Skin epidermis (tissue), 12 donors: Measurements from ENCODE around the gene PHOX2A.
A peak's percentile ranks its signal among the peaks of the same experiment; 100 is the strongest.

Source experiments
- H3K27ac ChIP-seq, 21 experiments: fragments of 200-600 bp; sonication (generic) in 11 of 21; one replicate each; pipeline ENCODE4 v1.5.0; 2020; ENCODE audit warnings: mild to moderate bottlenecking in 3 of 21, inconsistent platforms in 2 of 21, moderate library complexity in 2 of 21
- H3K4me3 ChIP-seq, 7 experiments: fragments of 200-600 bp; sonication (generic) in 2 of 7; one replicate each; pipeline ENCODE4 v1.5.0; 2020; ENCODE audit warnings: inconsistent platforms in 2 of 7, mild to moderate bottlenecking in 2 of 7, moderate library complexity in 1 of 7

The PHOX2A gene

DNA sequence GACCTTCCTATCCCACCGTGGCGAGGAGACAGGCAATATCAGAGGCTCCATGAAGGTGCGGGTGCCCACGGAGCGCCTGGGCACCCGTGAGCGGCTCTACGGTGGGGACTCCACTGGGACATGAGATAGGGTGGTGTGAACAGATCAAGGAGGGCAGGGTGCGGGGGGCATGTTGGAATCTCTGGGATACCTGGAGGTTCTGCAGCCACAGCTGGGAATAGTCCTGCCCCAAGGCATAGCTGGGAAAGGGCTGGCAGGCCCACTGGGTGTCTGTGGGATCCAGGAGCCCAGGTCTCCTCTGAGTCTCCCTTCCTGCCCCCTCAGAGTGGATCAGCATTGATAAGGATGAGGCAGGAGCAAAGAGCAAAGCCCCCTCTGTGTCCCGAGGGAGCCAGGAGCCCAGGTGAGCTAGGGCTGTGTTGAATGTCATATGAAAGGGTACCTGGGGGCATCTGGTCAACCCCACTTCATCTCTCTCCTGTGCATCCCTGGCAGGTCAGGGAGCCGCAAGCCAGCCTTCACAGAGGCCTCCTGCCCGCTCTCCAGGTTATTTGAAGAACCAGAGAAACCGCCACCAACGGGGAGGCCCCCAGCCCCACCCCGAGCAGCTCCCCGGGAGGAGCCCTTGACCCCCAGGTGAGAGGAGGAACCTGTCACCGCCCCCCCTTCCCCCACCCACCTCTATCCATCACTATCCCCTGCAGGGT, 8.5 kb downstream of the PHOX2A start:
- Histone ChIP-seq H3K27ac (no peak overlapping the region), H3K4me3 (no peak overlapping the region)

DNA sequence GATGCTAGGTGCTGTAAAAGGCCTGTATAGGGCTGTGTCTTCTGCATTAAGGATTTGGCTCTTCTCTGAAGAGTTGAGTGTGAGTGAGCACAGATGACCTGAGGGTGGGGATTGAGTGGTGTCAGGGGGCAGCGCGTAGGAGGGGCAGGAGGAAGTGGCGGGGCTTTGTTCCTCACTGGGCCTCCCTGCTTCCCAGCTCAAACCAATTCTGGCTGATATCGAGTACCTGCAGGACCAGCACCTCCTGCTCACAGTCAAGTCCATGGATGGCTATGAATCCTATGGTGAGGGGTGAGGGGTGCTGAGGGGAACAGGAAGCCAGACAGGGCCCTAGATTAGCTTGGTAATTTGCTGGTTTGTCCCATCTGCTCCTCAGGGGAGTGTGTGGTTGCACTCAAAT, 9.1 kb downstream of the PHOX2A start:
- H3K27ac ChIP-seq = no peak overlapping the region
- no peak overlapping the region for H3K4me3 ChIP-seq

DNA sequence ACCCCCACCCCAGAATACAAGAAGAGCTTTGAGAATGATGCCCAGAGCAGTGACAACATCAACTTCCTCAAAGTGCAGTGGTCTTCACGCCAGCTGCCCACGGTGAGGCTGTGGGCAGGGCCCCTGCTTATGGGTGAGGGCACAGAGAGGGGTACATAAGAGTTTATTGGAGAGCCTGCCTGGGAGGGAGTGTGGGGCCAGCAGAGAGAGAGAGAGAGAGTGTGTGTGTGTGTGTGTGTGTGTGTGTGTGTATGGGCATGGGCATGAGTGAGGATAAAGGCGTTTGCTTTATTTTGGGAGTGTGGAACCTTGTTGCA, 9.5 kb downstream of the PHOX2A start:
- H3K27ac ChIP-seq = no peak overlapping the region
- H3K4me3 ChIP-seq = no peak overlapping the region

DNA sequence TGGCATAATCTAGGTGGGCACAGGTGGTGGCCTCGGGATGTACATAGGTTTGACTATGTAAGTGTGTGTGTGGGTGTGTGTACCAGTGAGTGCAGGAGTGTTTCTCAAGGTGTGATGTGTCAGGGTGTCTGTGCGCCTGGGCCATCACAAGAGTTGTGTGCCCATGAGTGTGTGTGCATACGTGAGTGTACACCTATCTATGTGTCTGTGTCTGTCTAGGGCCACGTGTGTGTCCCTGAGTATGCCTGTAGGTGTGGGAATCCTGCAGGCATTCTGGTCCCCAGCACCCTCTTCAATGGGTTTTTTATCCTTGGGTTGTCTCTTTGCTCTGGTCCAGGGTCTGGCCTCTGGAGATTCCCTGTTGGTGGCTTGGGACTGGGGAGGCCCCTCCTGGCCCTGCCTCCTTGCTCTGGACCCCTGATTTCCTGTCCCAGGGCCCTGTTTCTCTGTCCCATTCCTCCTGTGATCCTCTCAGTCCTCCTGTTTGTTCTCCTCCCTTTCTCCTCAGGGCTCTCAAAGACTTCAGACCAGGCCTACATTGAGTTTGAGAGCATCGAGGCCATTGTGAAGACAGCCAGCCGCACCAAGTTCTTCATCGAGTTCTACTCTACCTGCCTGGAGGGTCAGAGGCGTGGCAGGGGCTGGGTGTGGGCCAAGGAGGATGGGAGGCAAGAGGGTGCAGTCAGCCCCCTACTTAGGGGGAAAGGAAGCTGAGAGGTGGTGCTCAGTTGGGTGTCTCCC, 10.0 kb downstream of the PHOX2A start:
- H3K4me3 ChIP-seq = no peak overlapping the region
- peak overlapping the region in 2 of 21 experiments; percentile 20 to 39 for H3K27ac ChIP-seq

DNA sequence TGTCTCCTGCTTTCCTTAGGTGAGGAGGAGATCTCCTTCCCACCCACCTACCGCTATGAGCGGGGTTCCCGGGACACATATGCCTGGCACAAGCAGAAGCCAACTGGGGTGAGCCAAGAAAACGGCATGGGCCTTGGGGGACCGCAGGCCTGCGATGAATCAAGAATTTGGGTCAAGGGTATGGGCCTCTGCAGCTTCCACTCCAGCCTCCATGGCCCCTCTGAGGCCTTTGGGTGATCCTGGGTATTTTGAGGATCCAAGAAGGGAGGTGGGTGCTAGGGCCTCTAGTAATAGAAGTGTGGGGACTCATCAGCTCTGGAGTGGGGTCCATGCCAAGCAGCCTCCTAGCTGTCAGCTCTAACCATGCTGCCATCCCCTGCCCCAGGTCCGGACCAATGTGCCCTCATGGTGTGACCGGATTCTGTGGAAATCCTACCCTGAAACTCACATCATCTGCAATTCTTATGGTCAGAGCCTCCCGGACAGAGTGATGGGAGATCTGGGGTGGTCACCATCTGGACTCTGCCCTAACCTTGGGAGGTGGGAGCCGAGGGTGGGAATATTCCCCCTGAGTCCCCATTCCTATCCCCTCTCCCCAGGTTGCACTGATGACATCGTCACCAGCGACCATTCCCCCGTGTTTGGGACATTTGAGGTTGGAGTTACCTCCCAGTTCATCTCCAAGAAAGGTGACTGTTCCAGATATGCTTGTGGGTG, 10.8 kb downstream of the PHOX2A start:
- no peak overlapping the region for H3K4me3 ChIP-seq
- peak overlapping the region in 2 of 21 experiments; percentile 4 to 20 for H3K27ac ChIP-seq

DNA sequence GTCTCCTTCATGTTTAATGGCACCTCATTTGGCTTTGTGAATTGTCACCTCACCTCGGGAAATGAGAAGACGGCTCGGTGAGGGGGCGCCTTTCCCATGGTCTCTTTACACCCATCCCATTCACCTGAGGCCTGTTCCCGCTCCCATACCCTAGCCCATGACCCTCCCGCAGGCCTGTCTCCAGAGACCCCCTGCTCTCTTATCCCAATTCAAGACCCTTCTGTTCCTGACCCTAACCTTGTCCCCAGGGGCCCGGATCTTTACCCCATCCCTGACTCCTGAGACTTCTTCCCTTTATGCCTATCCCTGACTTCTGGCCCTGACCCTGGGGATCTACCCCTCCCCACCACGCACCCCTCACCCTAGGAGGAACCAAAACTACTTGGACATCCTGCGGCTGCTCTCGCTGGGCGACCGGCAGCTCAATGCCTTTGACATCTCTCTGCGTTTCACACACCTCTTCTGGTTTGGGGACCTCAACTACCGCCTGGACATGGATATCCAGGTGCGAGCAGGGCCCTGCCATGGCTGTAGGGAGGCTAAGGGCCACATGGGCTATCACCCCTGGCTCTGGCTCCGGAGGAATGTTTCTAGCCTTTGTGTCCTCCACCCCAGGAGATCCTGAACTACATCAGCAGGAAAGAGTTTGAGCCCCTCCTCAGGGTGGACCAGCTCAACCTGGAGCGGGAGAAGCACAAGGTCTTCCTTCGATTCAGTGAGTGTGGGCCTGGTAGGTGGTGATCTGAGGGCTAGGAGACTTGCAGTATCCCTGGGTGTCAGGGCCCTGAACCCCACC, 11.5 kb downstream of the PHOX2A start:
- H3K27ac ChIP-seq = peak overlapping the region in 1 of 21 experiments; percentile 4
- H3K4me3 ChIP-seq = no peak overlapping the region

DNA sequence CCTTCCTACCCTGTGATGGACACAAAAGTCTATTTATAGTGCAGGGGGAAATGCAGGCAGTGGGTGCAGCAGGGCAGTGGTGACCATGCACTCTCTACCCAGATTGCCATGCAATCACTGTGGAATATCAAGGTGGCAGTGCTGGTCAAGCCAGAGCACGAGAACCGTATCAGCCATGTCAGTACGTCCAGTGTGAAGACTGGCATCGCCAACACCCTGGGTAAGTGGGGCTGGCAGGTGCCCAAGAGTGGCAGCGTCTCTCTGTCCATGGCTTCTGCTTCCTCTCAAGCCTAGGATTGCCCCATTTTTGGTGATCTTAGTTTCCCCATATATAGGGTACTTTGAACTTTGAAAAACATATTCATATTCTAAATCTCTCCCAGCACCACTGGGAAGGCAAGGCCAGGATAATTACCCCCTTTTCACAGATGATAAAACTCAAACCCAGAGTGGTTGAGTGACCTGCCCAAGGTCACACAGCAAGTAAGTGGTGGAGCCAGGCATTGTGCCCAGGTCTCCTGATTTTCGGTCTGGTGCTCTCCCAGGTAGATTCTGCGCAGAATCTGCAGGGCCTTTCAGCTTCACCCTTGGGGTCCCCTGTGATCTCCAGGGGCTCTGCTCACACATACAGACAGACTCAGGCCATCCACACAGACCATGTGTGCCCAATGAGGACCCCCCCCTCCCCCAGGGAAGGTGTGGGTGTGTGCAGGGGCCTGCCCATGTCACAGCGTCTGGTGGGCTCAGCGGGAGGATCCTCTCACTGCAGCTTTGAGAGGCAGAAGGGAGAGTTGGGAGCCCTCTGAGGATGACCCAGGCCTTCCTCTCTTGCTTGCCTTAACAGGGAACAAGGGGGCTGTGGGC, 12.3 kb downstream of the PHOX2A start:
- Histone ChIP-seq H3K4me3 (no peak overlapping the region), H3K27ac (no peak overlapping the region)

DNA sequence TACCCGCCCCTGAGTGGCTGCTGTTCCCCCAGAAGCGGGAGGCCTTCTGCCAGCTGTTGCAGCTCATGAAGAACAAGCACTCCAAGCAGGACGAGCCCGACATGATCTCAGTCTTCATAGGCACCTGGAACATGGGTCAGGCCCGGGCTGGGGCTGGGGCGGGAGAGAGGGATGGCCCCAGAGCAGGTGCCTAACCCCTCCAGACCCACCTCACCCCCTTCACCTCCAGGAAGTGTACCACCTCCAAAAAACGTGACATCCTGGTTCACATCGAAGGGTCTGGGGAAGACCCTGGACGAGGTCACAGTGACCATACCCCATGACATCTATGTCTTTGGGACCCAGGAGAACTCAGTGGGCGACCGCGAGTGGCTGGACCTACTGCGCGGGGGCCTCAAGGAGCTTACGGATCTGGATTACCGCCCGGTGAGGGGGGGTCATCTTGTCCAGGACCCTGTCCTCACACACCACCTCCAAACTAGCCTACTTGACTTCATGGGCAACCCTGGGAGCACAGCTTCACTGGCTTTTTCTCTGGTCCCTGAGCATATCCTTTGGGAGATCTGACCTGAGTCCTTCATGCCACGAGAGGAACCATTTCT, 13.1 kb downstream of the PHOX2A start:
- Histone ChIP-seq H3K27ac (no peak overlapping the region), H3K4me3 (no peak overlapping the region)

DNA sequence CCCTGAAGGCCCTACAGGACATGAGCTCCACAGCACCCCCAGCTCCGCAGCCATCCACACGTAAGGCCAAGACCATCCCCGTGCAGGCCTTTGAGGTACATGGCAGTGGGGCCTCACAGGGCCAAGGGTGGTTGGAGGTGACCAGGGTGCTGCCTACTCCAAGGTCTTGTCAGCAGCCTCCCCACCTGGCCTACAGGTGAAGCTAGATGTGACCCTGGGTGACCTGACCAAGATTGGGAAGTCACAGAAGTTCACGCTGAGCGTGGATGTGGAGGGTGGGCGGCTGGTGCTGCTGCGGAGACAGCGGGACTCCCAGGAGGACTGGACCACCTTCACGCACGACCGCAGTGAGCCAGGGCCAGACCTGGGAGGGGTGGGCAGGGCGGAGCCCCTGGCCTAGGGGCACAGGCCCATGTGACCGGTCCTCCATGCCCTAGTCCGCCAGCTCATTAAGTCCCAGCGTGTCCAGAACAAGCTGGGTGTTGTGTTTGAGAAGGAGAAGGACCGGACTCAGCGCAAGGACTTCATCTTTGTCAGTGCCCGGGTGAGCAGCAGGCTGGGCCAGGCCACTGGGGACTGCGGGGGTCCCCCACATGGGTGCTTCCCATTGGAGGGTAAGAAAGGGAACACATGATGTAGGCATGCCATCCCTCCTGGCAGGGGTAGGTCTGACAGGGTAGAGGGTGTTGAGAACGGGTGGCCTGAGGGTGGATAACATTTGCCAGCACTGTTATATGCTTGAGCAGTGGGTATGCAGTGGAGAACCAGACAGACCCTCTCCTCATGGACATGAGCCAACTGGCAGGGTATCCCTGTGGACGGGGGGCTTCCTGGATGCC, 13.8 kb downstream of the PHOX2A start:
- H3K4me3 ChIP-seq = no peak overlapping the region
- no peak overlapping the region for H3K27ac ChIP-seq

DNA sequence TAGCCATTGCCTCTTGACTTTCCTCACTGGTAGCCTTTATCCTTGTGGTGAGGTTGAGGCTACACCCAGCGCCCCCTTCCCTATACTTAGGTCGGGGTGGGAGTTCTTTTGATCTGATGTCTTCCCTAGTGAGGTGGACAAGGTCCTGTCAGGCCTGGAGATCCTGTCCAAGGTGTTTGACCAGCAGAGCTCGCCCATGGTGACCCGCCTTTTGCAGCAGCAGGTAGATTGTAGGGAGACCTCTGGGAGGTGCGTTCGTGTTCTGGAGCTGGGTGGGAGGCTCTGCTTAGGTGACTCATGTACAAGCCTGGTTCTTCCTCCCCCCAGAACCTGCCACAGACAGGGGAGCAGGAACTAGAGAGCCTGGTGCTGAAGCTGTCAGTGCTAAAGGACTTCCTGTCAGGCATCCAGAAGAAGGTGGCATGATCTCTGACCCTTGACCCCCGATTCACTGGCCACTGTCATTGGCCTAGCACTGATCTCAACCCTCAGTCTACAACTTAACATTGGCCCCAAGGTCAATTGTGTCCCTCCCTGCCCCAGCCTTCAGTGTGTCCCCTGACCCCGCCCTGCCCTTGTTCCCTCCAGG, 14.5 kb downstream of the PHOX2A start:
- H3K4me3 ChIP-seq = no peak overlapping the region

DNA sequence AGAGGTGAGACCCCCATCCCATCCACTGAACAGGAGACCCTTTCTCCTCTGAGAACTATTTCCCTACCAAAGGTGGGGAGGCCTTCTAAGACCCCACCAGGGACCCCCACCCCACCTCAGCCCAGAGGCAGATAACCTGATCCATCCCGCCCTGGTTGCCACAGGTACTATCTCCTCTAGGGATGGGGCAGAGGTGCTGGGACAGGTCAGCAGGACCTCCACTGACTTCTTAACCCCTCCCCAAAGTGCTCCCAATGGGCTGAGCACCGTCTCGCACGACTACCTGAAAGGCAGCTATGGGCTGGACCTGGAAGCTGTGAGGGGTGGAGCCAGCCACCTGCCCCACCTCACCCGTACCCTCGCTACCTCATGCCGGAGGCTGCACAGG, 15.1 kb downstream of the PHOX2A start:
- H3K27ac ChIP-seq = no peak overlapping the region
- no peak overlapping the region for H3K4me3 ChIP-seq

More for the DNA sequence above, 14.5 kb downstream of the PHOX2A start:
- H3K27ac ChIP-seq = no peak overlapping the region

DNA sequence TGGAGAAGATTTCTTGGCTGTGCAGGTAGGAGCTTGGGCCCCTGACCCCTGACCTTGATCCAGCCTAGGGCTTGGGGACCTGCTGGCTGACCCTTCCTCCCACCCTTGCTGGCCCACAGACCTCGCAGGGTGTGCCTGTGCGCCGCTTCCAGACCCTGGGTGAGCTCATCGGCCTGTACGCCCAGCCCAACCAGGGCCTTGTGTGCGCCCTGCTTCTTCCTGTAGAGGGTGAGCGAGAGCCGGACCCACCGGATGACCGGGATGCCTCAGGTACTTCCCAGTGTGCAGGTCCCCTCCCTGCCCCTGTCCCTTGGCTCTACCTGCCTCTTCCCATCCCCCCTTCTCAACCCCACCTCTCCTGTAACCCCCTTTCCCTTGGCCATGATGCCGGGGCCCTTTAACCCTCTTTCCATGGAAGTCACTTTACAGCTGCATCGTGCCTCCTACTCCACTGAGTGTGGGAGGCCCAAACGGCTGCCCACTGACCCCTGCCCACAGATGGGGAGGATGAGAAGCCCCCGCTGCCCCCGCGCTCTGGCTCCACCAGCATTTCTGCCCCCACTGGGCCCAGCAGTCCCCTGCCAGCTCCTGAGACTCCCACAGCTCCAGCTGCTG, 15.6 kb downstream of the PHOX2A start:
- no peak overlapping the region for H3K4me3 ChIP-seq
- peak overlapping the region in 3 of 21 experiments; percentile 3 to 41 (median 25) for H3K27ac ChIP-seq

DNA sequence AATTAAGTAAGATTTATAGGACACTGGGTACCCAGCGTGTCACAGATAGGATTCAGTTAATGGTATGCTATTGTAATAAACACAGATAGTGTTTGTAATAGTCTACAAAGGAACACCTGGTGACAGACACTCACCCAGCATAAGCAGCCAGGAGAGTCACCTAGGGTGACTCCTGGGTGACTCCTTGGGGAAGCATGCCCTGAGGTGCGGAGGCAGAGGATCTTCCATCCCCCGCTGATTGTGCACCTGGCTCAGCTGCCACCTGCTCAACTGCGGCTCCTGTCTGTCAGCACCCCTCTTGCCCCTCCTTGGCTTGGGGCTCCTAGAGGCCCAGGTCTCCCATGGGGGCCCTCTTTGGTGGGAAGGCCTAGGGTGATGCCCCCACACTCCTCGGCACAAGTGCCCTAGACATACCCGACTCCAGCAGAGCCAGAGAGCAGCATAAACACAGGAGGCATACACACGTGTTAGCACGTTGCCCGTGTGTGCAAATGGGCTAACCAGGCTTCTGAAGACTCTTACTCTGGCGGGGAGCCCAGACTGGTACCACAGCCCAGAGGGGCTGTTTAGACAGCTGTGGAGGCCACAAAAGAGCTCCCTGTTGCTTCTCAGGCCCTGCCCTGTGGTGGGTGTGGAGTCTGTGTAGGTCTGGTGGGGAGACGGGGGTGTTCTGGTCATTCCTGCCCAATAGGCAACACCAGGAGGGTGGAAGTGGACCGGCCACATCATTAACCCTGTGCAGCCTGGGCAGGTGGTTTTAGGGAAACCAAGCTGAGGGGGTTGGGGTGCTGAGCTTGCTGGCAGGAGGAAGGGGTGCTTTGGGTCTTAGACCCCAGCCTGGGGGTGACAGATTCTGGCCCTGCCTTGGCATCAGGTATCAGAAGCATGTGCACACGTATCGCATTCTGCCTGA, 16.4 kb downstream of the PHOX2A start:
- Histone ChIP-seq H3K27ac (peak overlapping the region in 3 of 21 experiments; percentile 3 to 41 (median 25)), H3K4me3 (no peak overlapping the region)

DNA sequence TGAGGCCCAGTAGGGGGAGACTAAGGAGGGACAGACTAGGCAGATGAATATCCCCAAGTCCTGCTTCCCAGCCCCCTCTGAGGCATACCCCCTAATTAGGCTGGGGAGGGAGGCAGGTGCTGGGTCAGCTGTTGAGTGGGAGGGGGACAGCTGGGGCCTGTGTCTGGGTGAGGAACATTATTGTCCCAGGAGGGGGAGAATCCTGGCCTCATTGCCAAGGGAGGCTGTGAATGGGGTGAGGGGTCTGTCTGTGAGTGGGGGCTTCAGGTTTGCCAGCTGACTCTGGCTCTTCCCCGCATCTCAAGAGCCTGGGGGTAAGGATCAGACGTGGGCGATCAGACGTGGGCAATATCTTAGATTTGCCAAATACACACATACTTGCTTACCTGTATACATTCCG, 17.3 kb downstream of the PHOX2A start:
- H3K27ac ChIP-seq = peak overlapping the region in 3 of 21 experiments; percentile 2 to 31 (median 5)
- H3K4me3 ChIP-seq = no peak overlapping the region

DNA sequence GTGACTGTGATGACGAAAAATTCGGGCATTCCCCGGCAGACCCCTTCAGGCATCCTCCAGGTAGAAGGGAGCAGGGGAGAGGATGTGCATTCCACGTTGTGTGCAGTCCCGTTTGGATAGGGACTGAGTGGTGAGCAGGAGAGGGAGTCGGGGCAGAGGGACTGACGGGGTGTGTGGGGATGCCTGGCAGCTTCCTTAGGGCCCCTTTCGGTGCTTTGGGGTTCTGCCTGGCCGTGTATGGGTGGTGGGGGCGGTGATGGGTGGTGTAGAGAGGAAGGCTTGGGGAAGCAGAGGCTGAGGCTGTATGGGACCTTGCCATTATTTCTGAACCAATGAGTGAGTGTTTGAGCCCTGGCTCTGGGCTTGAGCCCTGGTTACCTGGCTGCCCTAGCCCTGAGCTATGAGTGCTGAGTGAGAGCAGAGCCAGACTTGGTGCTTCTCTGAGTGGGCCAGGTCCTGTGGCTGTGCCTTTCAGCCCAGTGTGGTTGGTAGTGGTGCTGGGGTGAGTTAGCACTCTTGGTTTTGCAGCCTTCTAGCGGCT, 18.5 kb downstream of the PHOX2A start:
- Histone ChIP-seq H3K4me3 (peak overlapping the region; percentile 63 to 89 (median 81)), H3K27ac (peak overlapping the region in 20 of 21 experiments; percentile 78 to 97 (median 92))
